Lower leg skin (tissue), 3 donors: ENCODE results near the gene MFF.

Experiments
- POLR2A ChIP-seq, 2 donors: fragments of 450-650 bp; IDR thresholded peaks; one replicate each; pipeline ENCODE4 v1.6.1; 2016 to 2017; ENCODE audit warnings: antibody characterized with exemption in 2 of 2, mild to moderate bottlenecking in 1 of 2, moderate library complexity in 1 of 2
- TF ChIP-seq, protein P1 (sequence below), 3 donors: fragments of 450-650 bp; IDR thresholded peaks; one replicate each; pipeline ENCODE4 v1.5.1; 2016; ENCODE audit warnings: antibody characterized with exemption in 3 of 3, mild to moderate bottlenecking in 3 of 3, moderate library complexity in 2 of 3

DNA sequence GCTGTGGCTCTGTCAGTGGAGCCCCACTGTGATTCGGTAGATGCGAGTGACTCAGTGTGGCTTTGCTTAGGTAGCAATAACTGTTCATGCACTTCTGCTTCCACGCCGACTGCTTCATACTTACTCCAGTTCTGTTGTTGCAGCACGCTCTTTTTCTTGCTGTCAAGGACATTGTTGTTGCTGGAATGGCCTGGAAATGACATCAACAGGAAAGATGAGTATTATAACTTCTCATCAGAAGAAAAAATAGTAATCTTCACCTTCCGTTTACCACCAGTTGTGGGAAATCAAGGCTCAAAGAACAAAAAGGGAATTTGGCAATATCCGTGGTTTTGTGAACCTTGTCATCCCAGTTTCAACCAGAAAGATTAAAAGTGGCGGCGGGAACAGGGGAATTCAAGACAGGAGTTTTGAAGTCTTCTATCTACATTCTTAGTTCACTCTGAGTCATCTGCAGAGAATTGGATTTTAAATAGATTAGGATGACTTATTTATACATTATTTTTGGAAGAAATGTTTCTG lies 45.8 kb downstream of the MFF start:
- TF ChIP-seq, protein P1, sequence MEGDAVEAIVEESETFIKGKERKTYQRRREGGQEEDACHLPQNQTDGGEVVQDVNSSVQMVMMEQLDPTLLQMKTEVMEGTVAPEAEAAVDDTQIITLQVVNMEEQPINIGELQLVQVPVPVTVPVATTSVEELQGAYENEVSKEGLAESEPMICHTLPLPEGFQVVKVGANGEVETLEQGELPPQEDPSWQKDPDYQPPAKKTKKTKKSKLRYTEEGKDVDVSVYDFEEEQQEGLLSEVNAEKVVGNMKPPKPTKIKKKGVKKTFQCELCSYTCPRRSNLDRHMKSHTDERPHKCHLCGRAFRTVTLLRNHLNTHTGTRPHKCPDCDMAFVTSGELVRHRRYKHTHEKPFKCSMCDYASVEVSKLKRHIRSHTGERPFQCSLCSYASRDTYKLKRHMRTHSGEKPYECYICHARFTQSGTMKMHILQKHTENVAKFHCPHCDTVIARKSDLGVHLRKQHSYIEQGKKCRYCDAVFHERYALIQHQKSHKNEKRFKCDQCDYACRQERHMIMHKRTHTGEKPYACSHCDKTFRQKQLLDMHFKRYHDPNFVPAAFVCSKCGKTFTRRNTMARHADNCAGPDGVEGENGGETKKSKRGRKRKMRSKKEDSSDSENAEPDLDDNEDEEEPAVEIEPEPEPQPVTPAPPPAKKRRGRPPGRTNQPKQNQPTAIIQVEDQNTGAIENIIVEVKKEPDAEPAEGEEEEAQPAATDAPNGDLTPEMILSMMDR (IDR thresholded peaks at IDR 0.05): no peak
- TF ChIP-seq POLR2A (IDR thresholded peaks at IDR 0.05): no peak
